ENCODE data around the gene RFX2.
"Not testable (repeated sequence)": the region's sequence is repeated elsewhere in the genome, so short reads cannot be mapped to it uniquely, and the experiment has no call there.

Gene RFX2

DNA sequence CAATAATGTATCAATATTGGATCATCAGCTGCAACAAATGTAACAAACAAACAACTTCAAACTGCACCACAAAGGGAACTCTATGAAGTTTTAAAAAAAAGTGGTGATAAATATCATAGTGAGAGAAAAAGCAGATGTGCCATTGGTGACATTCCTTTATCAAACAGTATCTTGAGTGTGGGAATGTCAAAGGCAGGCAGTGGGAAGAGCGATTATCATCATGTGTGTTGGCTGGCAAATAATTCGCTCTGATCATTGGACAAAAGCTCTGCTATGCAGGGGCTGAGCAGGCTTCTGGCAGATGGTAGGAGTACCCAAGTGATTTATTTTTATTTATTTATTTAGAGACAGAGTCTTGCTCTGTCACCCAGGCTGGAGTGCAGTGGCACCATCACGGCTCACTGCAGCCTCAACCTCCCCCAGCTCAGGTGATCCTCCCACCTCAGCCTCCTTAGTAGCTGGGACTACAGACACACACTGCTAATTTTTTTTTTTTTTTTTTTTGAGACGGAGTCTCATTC lies 76.5 kb downstream of the RFX2 start:
- DNase-seq: no peak

DNA sequence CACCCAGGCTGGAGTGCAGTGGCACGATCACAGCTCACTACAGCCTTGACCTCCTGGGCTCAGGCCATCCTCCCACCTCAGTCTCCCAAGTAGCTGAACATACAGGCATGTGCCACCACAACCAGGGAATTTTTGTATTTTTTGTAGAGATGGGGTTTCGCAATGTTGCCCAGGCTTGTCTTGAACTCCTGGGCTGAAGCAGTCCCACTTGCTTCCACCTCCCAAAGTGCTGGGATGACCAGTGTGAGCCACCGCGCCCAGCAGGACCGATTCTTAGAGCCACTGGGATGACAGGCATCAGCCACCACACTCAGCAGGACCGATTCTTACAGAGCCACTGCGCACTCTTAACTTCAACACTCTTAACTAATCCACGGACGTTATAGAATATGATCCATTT lies 77.5 kb downstream of the RFX2 start:
- DNase-seq: no peak

- no peak for DNase-seq
These were observed 77.9 kb downstream of the RFX2 start for GRCh38 chr19:6032381-6032780.

DNA sequence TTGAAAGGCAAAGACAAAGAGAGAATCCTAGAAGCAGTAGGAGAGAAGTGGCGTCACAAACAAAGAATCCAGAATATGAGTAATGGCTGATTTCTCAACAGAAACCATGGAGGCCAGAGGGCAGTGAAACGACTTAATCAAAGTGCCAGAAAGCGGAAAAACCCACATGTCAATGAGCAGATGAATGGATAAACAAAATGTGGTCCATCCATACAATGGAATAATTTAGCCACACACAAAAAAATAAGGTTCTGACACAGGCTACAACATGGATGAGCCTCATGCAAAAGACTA lies 80.1 kb downstream of the RFX2 start:
- DNase-seq: no peak

GRCh38 chr19:6026390-6027227 lies 83.7 kb downstream of the RFX2 start:
- no peak for DNase-seq

GRCh38 chr19:6024756-6025155 lies 85.5 kb downstream of the RFX2 start:
- DNase-seq: not testable (repeated sequence)

DNA sequence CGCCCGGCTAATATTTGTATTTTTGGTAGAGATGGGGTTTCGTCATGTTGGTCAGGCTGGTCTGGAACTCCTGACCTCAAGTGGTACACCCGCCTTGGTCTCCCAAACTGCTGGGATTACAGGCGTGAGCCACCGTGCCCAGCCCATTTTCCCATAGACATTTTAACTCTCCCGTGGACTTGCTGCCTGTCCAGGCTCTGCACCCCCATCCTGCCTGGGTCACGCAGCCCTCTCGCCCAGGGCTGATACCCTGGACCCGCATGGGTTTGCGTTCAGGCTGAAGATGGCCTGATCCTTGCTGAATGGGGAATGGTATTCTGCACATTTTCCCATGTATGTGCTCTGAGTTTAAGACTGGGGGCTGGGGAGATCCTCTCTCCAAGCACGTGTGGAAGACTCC lies 86.4 kb downstream of the RFX2 start:
- DNase-seq: no peak

- DNase-seq: no peak
These were observed 87.1 kb downstream of the RFX2 start for GRCh38 chr19:6023085-6023682.

DNA sequence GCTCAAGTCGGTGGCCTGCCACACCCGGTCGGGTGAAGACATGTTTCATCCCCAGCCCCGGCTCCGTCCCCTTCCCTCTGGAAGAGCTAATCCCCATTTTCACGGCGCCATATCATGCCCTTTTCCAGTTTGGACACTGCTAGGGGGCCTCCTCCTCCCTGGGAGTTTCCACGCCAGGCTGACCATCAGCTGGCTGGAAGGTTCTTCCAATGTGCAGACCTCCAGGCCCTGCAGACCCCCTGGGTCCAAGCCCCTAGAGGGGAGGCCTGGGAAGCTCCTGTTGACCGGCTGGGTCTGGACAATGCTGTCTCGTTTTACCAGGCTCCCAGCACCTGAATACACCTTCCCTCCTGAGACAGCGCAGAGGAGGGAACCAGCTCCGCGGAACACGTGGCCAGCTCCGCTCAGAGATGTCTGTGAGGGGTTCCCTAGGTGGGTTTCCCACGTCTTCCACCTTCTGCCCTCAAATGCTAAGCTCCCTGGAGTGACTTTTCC lies 87.7 kb downstream of the RFX2 start:
- no peak for DNase-seq

DNA sequence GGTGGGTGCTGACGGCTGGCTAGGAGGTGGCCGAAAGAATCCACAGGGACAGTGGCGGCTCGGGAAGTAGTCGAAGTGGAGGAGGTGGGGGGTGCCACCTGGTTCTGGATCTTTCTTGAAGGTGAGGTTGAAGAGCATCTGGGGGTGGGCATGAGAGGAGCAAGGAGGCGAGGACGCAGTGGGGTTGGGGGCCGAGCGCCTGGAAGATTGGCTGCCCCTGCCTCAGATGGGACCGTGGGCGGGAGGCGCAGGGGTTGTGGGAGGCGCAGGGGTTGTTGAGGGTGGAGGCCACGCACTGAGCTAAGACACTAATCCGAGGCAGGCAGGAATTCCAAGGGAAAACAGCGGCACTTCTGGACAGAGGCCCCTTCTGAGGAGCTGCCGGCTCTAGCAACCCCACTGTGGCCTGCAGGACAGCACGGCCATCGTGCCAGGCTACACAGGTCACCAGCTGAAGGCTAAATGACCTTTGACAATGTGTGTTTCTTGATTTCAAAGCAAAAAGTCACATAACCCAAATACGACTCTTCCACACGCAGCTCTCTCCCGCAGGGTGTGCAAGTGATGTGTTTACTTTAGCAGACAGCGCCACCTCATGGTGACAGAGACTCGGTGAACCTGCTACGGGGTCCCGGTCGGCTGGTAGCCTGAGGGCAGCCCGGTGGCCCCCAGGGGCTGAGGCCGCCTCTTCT lies 88.3 kb downstream of the RFX2 start:
- DNase-seq: peak; percentile 81

GRCh38 chr19:6020972-6021805 lies 89.1 kb downstream of the RFX2 start:
- no peak for DNase-seq

- no peak for DNase-seq
These were observed 90.0 kb downstream of the RFX2 start for GRCh38 chr19:6020166-6020882.

DNA sequence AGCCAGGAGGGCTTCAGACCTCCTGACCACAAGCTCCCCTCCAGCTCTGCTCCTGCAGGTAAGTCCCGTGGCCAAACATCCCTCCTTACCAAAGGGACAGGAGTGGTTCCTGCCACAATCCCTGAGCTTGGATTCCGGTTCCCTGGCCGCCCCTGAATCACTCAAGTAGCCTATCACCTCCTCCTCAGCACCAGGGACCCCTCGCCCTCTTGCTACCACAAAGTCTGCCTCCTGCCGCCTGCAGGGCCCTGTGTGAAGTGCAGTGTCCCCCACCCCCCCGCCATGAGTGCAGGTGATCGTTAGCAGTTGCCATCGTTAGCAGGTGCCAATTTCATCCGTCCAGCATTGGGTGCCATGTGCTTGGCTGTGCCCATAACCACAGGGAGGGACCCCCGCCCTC lies 91.5 kb downstream of the RFX2 start:
- DNase-seq: no peak

DNA sequence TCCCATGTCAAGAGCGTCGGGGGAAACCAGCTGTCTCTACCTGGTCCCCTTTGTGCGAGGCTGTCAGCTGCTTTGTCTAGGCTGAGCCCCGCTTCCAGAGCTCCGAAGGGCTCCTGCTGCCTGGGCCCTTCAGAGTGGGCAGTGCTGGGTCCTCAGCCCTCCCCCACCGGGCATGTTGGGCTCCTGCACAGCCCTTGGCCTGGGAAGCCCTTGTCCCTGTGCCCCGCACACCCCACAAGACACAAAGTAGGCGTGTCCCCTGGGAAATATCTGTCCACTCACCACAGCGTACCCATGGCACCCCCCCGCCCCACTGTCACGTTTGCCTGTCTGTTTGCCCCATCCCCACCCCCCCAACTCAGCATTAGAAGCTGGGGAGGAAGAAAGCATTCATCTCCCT lies 92.7 kb downstream of the RFX2 start:
- DNase-seq: no peak

GRCh38 chr19:6015841-6016545 lies 94.3 kb downstream of the RFX2 start:
- no peak for DNase-seq

GRCh38 chr19:6014551-6015135 lies 95.7 kb downstream of the RFX2 start:
- DNase-seq: no peak

- no peak for DNase-seq
These were observed 97.7 kb downstream of the RFX2 start for GRCh38 chr19:6012426-6013170.

DNA sequence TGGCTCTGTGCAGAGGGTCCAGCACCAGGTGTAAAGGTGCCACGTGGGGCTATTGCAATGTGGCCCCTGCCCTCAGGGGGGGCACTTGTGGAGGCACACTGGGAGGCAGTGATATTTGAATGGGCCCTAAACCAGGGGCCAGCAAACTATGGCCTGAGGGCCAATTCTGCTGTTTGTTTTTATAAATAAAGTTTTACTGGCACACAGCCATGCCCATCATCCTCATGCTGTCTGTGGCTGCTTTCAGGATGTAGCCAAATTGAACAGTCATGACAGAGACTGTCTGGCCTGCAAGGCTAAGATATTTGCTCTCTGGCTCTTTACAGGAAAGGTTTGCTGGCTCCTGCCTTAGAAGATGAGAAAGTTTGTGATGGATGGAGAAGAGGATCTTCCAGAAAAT lies 98.5 kb downstream of the RFX2 start:
- DNase-seq: no peak

DNA sequence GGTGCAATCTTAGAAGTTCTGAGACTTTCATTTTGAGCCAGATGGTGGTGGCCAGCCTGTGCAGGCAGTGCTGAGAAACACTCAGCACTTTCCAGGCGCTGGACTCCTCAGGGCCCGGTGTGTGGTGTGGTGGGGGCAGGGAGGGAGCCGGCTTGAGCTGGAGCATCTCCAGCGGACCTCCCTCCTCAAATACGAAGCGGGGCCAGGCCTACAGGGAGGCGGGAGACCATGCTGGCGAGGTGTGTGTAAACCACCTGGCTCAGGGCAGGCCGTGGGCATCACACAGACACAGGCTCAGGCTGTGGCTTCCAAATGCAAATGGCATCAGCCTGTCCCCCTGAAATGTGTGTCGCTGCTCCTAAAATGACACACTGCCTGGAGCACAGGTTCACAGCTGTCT lies 99.1 kb downstream of the RFX2 start:
- no peak for DNase-seq

GRCh38 chr19:6010107-6010506 lies 100.2 kb downstream of the RFX2 start:
- DNase-seq: no peak

Data from right hindlimb (tissue), 1 donor.